Testis (tissue), 2 donors: ENCODE results near the gene ADORA1.

Experiments
- POLR2A ChIP-seq: fragments of 450-650 bp; IDR thresholded peaks from one replicate; pipeline ENCODE4 v1.6.1; 2017; ENCODE audit warnings: antibody characterized with exemption, mild to moderate bottlenecking, moderate library complexity
- TF ChIP-seq, protein P1 (sequence below), 3 experiments: fragments of 450-650 bp in 2 of 3; fragments of 200-600 bp in 1 of 3; sonication (generic) in 1 of 3; IDR thresholded peaks; one replicate each; pipeline ENCODE4 v1.5.1; 2016 to 2019; ENCODE audit warnings: antibody characterized with exemption in 3 of 3, mild to moderate bottlenecking in 2 of 3, moderate library complexity in 1 of 3

DNA sequence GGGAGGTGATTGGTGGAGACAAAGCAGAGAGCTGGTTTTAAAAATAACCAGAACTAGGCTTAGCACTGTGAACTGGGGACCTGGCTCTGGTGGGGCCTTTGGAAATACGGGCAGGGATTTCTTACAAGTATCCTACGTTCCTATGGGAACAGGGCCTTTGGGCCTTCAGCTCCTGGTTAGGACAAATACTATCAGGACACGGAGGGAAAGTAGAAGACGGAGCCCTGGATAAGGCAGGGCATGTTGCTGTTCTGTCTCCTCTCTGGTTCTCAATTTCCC lies 36.4 kb upstream of the ADORA1 start:
- TF ChIP-seq, protein P1, sequence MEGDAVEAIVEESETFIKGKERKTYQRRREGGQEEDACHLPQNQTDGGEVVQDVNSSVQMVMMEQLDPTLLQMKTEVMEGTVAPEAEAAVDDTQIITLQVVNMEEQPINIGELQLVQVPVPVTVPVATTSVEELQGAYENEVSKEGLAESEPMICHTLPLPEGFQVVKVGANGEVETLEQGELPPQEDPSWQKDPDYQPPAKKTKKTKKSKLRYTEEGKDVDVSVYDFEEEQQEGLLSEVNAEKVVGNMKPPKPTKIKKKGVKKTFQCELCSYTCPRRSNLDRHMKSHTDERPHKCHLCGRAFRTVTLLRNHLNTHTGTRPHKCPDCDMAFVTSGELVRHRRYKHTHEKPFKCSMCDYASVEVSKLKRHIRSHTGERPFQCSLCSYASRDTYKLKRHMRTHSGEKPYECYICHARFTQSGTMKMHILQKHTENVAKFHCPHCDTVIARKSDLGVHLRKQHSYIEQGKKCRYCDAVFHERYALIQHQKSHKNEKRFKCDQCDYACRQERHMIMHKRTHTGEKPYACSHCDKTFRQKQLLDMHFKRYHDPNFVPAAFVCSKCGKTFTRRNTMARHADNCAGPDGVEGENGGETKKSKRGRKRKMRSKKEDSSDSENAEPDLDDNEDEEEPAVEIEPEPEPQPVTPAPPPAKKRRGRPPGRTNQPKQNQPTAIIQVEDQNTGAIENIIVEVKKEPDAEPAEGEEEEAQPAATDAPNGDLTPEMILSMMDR (IDR thresholded peaks at IDR 0.05) = no peak
- TF ChIP-seq POLR2A = no peak
